ENCODE results near the gene DYNC1H1. TPM values are rescaled to one million over a fixed set of nuclear protein-coding genes. Genes with fewer than 3 reads are reported as not detected.

Gene DYNC1H1
- total RNA-seq, 1 experiment from 2014 or later, result 361 TPM

DNA sequence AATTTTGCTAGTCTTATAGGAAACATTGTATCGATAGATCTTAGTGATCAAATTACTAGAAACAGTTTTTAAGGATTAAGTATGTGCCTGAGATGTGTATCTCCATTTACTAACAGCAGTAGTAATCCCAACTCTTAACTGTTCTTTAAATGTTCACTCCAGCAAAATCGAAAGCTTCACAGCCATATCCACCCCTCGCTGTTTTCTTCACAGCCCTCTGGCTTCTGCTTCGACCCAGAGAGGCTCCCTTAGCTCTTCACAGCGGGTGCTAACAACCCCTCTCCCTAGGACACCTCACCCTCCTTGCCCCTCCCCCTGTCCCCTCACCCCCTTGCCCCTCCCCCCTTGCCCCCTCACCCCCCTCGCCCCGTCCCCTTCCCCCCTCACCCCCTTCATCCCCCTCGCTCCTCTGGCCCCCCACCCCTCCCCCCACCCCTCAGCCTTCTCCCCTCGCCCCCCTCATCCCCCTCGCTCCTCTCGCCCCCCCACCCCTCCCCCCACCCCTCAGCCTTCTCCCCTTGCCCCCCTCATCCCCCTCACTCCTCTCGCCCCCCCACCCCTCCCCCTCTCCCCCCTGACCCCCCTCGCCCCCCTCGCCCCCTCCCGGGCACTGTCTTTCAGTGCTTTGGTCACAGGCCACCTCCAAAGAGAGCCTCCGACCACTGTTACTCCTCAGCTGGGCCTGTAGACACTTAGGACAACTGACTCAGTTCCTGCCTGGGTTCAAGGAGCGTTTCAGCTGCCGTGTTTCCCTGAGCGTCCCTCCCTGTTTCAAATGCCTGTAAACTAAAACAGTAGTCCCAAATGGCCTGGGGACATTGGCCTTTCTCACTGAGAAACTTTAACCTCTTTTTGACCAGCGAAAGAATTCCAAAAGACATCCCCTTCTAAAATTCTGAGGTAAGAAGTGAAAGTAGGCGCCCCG, 46.0 kb upstream of the DYNC1H1 start (continued):
- TF ChIP-seq, protein P1, sequence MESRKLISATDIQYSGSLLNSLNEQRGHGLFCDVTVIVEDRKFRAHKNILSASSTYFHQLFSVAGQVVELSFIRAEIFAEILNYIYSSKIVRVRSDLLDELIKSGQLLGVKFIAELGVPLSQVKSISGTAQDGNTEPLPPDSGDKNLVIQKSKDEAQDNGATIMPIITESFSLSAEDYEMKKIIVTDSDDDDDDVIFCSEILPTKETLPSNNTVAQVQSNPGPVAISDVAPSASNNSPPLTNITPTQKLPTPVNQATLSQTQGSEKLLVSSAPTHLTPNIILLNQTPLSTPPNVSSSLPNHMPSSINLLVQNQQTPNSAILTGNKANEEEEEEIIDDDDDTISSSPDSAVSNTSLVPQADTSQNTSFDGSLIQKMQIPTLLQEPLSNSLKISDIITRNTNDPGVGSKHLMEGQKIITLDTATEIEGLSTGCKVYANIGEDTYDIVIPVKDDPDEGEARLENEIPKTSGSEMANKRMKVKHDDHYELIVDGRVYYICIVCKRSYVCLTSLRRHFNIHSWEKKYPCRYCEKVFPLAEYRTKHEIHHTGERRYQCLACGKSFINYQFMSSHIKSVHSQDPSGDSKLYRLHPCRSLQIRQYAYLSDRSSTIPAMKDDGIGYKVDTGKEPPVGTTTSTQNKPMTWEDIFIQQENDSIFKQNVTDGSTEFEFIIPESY (IDR thresholded peaks at IDR 0.05; ENCODE audit: extremely low read depth, insufficient replicate concordance, low read length), result no peak
- TF ChIP-seq SP1 (IDR thresholded peaks at IDR 0.05; ENCODE audit: low read depth) (no peak), YY1 (IDR thresholded peaks at IDR 0.05; ENCODE audit: extremely low read depth, insufficient replicate concordance, low read depth, low read length) (no peak), SIN3A (IDR thresholded peaks at IDR 0.05; ENCODE audit: low read depth) (no peak), POLR2A (IDR thresholded peaks at IDR 0.05; ENCODE audit: borderline replicate concordance, extremely low read depth, insufficient read depth, insufficient read length) (no peak), ZNF274 (IDR thresholded peaks at IDR 0.05; ENCODE audit: low read depth, low read length) (no peak), EZH2phosphoT487 (IDR thresholded peaks at IDR 0.05; ENCODE audit: borderline replicate concordance) (no peak), JUND (IDR thresholded peaks at IDR 0.05) (no peak), TCF7L2 (IDR thresholded peaks at IDR 0.05; ENCODE audit: borderline replicate concordance, extremely low read depth, insufficient read depth, insufficient read length) (no peak)
- TF ChIP-seq, protein P2, sequence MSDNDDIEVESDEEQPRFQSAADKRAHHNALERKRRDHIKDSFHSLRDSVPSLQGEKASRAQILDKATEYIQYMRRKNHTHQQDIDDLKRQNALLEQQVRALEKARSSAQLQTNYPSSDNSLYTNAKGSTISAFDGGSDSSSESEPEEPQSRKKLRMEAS (IDR thresholded peaks at IDR 0.05), result no peak
- TF ChIP-seq, protein P3, sequence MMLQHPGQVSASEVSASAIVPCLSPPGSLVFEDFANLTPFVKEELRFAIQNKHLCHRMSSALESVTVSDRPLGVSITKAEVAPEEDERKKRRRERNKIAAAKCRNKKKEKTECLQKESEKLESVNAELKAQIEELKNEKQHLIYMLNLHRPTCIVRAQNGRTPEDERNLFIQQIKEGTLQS (IDR thresholded peaks at IDR 0.05), result no peak

DNA sequence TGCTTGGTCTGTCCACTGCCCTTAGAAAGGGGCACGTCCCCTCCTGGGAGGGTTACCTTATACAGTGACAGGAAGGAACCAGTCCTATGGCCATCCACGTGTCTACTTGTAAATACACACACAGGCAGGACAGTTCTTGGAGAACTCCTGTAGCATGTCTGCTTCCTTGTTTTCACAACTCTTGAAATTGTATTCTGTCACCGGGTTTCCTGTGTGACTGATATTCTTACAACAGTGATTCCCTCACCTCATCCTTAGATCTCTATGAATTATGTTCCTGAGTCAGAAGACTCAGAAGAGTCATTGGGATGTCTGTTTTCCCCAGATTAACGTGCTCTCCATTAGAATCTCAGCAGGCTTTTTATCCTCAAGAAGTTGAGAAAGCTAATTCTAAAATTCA, 44.1 kb upstream of the DYNC1H1 start:
- Histone ChIP-seq H3K4me1 (ENCODE audit: control insufficient read depth in 1 of 2, insufficient read depth in 2 of 2, low read length in 2 of 2) (no peaks in the 10 kb centered on the region), H3K9me3 (ENCODE audit: control insufficient read depth in 1 of 2, insufficient read depth in 1 of 2, low read depth in 1 of 2, low read length in 2 of 2) (no peaks in the 10 kb centered on the region), H3K4me3 (replicated peaks in 1 of 2; ENCODE audit: low read depth in 1 of 2, low read length in 2 of 2) (no peak overlapping the region), H4K20me1 (ENCODE audit: insufficient read depth) (no peaks in the 10 kb centered on the region), H3K27ac (ENCODE audit: low read depth, low read length) (no peak overlapping the region), H3K4me2 (ENCODE audit: low read length) (no peak overlapping the region), H3K27me3 (ENCODE audit: insufficient read depth, low read length) (no peaks in the 10 kb centered on the region), H3K9ac (ENCODE audit: low read length) (no peak overlapping the region), H2AFZ (ENCODE audit: low read depth, low read length, poor library complexity, severe bottlenecking) (no peak overlapping the region), H3K79me2 (ENCODE audit: insufficient read depth, low read length) (no peaks in the 10 kb centered on the region), H3K36me3 (ENCODE audit: control insufficient read depth in 1 of 2, insufficient read depth in 2 of 2, low read length in 2 of 2) (no peaks in the 10 kb centered on the region; a peak in 2 of 4 replicates), H3K9me2 (ENCODE audit: insufficient read depth) (no peaks in the 10 kb centered on the region)
- POLR2A ChIA-PET, result no interaction called here
- ATAC-seq (no peak), DNase-seq (ENCODE audit: low read depth, low spot score) (no peak)
- TF ChIP-seq YY1 (IDR thresholded peaks at IDR 0.05; ENCODE audit: extremely low read depth, insufficient replicate concordance, low read depth, low read length) (no peak), RAD21 (IDR thresholded peaks at IDR 0.05; ENCODE audit: low read depth) (no peak), JUND (IDR thresholded peaks at IDR 0.05) (no peak), EGR1 (IDR thresholded peaks at IDR 0.05; ENCODE audit: low read depth) (no peak)
- TF ChIP-seq, protein P3 (IDR thresholded peaks at IDR 0.05), result no peak
- TF ChIP-seq, protein P4, sequence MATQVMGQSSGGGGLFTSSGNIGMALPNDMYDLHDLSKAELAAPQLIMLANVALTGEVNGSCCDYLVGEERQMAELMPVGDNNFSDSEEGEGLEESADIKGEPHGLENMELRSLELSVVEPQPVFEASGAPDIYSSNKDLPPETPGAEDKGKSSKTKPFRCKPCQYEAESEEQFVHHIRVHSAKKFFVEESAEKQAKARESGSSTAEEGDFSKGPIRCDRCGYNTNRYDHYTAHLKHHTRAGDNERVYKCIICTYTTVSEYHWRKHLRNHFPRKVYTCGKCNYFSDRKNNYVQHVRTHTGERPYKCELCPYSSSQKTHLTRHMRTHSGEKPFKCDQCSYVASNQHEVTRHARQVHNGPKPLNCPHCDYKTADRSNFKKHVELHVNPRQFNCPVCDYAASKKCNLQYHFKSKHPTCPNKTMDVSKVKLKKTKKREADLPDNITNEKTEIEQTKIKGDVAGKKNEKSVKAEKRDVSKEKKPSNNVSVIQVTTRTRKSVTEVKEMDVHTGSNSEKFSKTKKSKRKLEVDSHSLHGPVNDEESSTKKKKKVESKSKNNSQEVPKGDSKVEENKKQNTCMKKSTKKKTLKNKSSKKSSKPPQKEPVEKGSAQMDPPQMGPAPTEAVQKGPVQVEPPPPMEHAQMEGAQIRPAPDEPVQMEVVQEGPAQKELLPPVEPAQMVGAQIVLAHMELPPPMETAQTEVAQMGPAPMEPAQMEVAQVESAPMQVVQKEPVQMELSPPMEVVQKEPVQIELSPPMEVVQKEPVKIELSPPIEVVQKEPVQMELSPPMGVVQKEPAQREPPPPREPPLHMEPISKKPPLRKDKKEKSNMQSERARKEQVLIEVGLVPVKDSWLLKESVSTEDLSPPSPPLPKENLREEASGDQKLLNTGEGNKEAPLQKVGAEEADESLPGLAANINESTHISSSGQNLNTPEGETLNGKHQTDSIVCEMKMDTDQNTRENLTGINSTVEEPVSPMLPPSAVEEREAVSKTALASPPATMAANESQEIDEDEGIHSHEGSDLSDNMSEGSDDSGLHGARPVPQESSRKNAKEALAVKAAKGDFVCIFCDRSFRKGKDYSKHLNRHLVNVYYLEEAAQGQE (IDR thresholded peaks at IDR 0.05; ENCODE audit: low read depth), result no peak
- intact Hi-C loops (cut with micrococcal nuclease), result no loop called here
- CTCF ChIA-PET, result no interaction called here
- RAD21 ChIA-PET (ENCODE audit: low non-redundant PET in 1 of 2, low total read pairs in 2 of 2, uncharacterized antibody in 2 of 2, unreplicated experiment in 2 of 2), result no interaction called here
- BruUV-seq (replicated peaks), result no TSS peak

Data from HCT116 (cell line).